ENCODE data around the gene CCDC33. TPM values are rescaled to one million over a fixed set of nuclear protein-coding genes. Genes with fewer than 3 reads are reported as not detected.

CCDC33 gene
- total RNA-seq, 2 donors from 2014 or later, result 0.10 to 0.21 TPM

- Histone ChIP-seq H3K27me3 (no peaks in the 10 kb centered on the region), H3K4me1 (no peaks in the 10 kb centered on the region), H3K9me3 (no peaks in the 10 kb centered on the region), H3K27ac (no peak overlapping the region), H3K9ac (ENCODE audit: low read depth in 2 of 2, low read length in 2 of 2) (no peak overlapping the region), H3K4me3 (no peak overlapping the region), H3K36me3 (no peaks in the 10 kb centered on the region)
- intact Hi-C loops (cut with DNase I), result no loop called here
- DNase-seq, result peak; percentile 57
- TF ChIP-seq CTCF (IDR thresholded peaks at IDR 0.05), result no peak
These were observed 8.0 kb upstream of the CCDC33 start for GRCh38 chr15:74227968-74228722.

- intact Hi-C loops (cut with DNase I), result no loop called here
- Histone ChIP-seq H3K36me3 (no peaks in the 10 kb centered on the region), H3K27me3 (no peaks in the 10 kb centered on the region), H3K9me3 (no peaks in the 10 kb centered on the region), H3K4me1 (no peaks in the 10 kb centered on the region), H3K27ac (no peak overlapping the region), H3K4me3 (no peak overlapping the region), H3K9ac (ENCODE audit: low read depth in 2 of 2, low read length in 2 of 2) (no peak overlapping the region)
- DNase-seq, result no peak
- TF ChIP-seq CTCF (IDR thresholded peaks at IDR 0.05), result no peak
These were observed 7.4 kb upstream of the CCDC33 start for GRCh38 chr15:74228723-74229081.

GRCh38 chr15:74229686-74230085, 6.4 kb upstream of the CCDC33 start:
- Histone ChIP-seq H3K27me3 (no peaks in the 10 kb centered on the region), H3K9ac (ENCODE audit: low read depth in 2 of 2, low read length in 2 of 2) (no peak overlapping the region), H3K4me3 (no peak overlapping the region), H3K9me3 (no peaks in the 10 kb centered on the region), H3K36me3 (no peaks in the 10 kb centered on the region), H3K27ac (no peak overlapping the region), H3K4me1 (no peaks in the 10 kb centered on the region)
- TF ChIP-seq CTCF (IDR thresholded peaks at IDR 0.05), result no peak
- DNase-seq, result no peak
- intact Hi-C loops (cut with DNase I), result no loop called here

GRCh38 chr15:74231475-74231874, 4.7 kb upstream of the CCDC33 start:
- Histone ChIP-seq H3K4me1 (no peaks in the 10 kb centered on the region), H3K4me3 (no peak overlapping the region), H3K9ac (ENCODE audit: low read depth in 2 of 2, low read length in 2 of 2) (no peak overlapping the region), H3K27ac (no peak overlapping the region), H3K27me3 (no peaks in the 10 kb centered on the region), H3K9me3 (no peaks in the 10 kb centered on the region), H3K36me3 (no peaks in the 10 kb centered on the region)
- no peak for TF ChIP-seq CTCF (IDR thresholded peaks at IDR 0.05)
- intact Hi-C loops (cut with DNase I), result no loop called here
- no peak for DNase-seq

GRCh38 chr15:74233373-74233772, 2.8 kb upstream of the CCDC33 start:
- H3K36me3 ChIP-seq, result no peaks in the 10 kb centered on the region
- H3K27me3 ChIP-seq, result no peaks in the 10 kb centered on the region
- no peaks in the 10 kb centered on the region for H3K9me3 ChIP-seq
- H3K4me3 ChIP-seq, result no peak overlapping the region
- H3K9ac ChIP-seq (ENCODE audit: low read depth in 2 of 2, low read length in 2 of 2), result no peak overlapping the region
- DNase-seq, result no peak
- no peak for TF ChIP-seq CTCF (IDR thresholded peaks at IDR 0.05)
- intact Hi-C loops (cut with DNase I), result no loop called here
- no peaks in the 10 kb centered on the region for H3K4me1 ChIP-seq
- H3K27ac ChIP-seq, result no peak overlapping the region

Data from colonic mucosa (tissue), 4 donors.